Astrocyte (in vitro differentiated cells and primary cell): ENCODE results near the gene INSYN2A. TPM values are rescaled to one million over a fixed set of nuclear protein-coding genes. Genes with fewer than 3 reads are reported as not detected.

Source experiments
- DNase-seq: peaks from one replicate; pipeline ENCODE4 v3.0.0-alpha.2; 2010; ENCODE audit warnings: low read depth
- FAIRE-seq: peaks from 2 replicates; lab custom pipeline; 2011; peaks lifted over from hg19 to GRCh38; lab: Jason Lieb, UNC
- H2AFZ ChIP-seq: 2 replicates; pipeline ENCODE4 v1.6.0; 2012; ENCODE audit warnings: low read depth, low read length, inconsistent platforms
- H3K27ac ChIP-seq: 2 replicates; pipeline ENCODE4 v1.5.1; 2011; ENCODE audit warnings: low read depth, low read length, inconsistent platforms
- H3K27me3 ChIP-seq: 2 replicates; pipeline ENCODE4 v1.6.0; 2011; ENCODE audit warnings: low read length, inconsistent platforms; ENCODE audit not compliant: insufficient read depth
- H3K36me3 ChIP-seq: 2 replicates; pipeline ENCODE4 v1.5.1; 2011; ENCODE audit warnings: low read length, inconsistent platforms; ENCODE audit not compliant: insufficient read depth
- H3K4me1 ChIP-seq: 2 replicates; pipeline ENCODE4 v1.5.1; 2011; ENCODE audit warnings: low read length, inconsistent platforms; ENCODE audit not compliant: insufficient read depth
- H3K4me2 ChIP-seq: 2 replicates; pipeline ENCODE4 v1.6.0; 2012; ENCODE audit warnings: low read length, inconsistent platforms
- H3K4me3 ChIP-seq: 2 replicates; pipeline ENCODE4 v1.5.1; 2011; ENCODE audit warnings: low read depth, mild to moderate bottlenecking, low read length, inconsistent platforms; ENCODE audit not compliant: insufficient read depth
- H3K79me2 ChIP-seq: 2 replicates; pipeline ENCODE4 v1.6.0; 2012; ENCODE audit warnings: mild to moderate bottlenecking, low read length, inconsistent platforms; ENCODE audit not compliant: insufficient read depth
- H3K9ac ChIP-seq: 2 replicates; pipeline ENCODE4 v1.6.0; 2012; ENCODE audit warnings: mild to moderate bottlenecking, low read length, inconsistent platforms
- H3K9me3 ChIP-seq: 2 replicates; pipeline ENCODE4 v1.5.1; 2012; ENCODE audit warnings: low read depth, mild to moderate bottlenecking, low read length, inconsistent platforms; ENCODE audit not compliant: insufficient read depth
- H4K20me1 ChIP-seq: 2 replicates; pipeline ENCODE4 v1.6.0; 2012; ENCODE audit warnings: low read length, inconsistent platforms; ENCODE audit not compliant: insufficient read depth
- H3K27ac Mint-ChIP-seq: one replicate; pipeline ENCODE4 v1.8.0; 2021; ENCODE audit warnings: mild to moderate bottlenecking, mixed read lengths; ENCODE audit not compliant: unreplicated experiment
- H3K27me3 Mint-ChIP-seq: one replicate; pipeline ENCODE4 v1.8.0; 2021; ENCODE audit warnings: low read depth, mixed read lengths; ENCODE audit not compliant: unreplicated experiment
- H3K36me3 Mint-ChIP-seq: one replicate; pipeline ENCODE4 v1.8.0; 2021; ENCODE audit warnings: low read depth, mixed read lengths; ENCODE audit not compliant: unreplicated experiment
- H3K4me1 Mint-ChIP-seq: one replicate; pipeline ENCODE4 v1.8.0; 2021; ENCODE audit warnings: low read depth, mixed read lengths; ENCODE audit not compliant: unreplicated experiment
- H3K4me3 Mint-ChIP-seq: one replicate; pipeline ENCODE4 v1.8.0; 2021; ENCODE audit warnings: mild to moderate bottlenecking, moderate library complexity, mixed read lengths; ENCODE audit not compliant: unreplicated experiment
- H3K9me3 Mint-ChIP-seq: one replicate; pipeline ENCODE4 v1.8.0; 2021; ENCODE audit warnings: mild to moderate bottlenecking, mixed read lengths; ENCODE audit not compliant: unreplicated experiment
- EZH2 ChIP-seq: IDR thresholded peaks from 2 replicates; pipeline ENCODE4 v1.6.1; 2012; ENCODE audit warnings: mild to moderate bottlenecking, low read length, inconsistent platforms; ENCODE audit not compliant: insufficient read depth
- total RNA-seq: library from RNA; stranded (reverse); gene quantifications from 2 replicates; pipeline ENCODE4 v1.2.1, GENCODE V29; 2021
- TF ChIP-seq, protein P1 (sequence below): IDR thresholded peaks from 2 replicates; pipeline ENCODE4 v1.5.1; 2011; ENCODE audit warnings: low read depth, mild to moderate bottlenecking, inconsistent platforms, low read length, moderate library complexity; ENCODE audit not compliant: insufficient read depth

The INSYN2A gene
- total RNA-seq, 1 donor from 2014 or later, result 0.41 TPM

DNA sequence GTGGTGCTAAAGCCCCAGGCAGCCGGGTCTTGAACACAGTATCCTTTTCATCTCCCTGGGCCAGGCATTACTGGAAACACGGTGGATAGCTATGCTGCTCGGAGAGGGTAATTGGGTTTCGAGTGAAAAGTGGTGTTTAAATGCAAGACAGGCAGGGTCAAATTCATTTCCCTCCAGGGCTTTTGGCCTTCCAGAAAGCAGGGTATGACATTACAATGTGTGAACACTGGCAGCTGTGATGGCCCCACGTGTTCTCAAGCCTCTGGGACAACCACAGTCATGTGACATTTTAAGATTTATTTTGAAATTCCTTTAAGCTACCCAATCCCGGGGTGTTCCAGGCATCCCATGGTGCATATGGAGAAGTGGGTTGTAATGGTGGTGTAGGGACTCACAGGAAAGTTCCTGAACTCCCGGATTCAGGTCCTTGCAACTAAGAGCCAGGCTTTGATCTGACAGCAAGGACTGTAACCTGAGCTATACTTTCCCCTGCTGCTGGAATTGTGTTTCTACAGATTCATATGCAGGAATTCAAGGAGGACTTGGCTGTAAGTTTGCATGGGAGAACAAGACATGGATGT is 46.8 kb downstream of the INSYN2A start:
- DNase-seq (peak; percentile 63), FAIRE-seq (no peak)
- no peak overlapping the region for H3K4me3 ChIP-seq
- peak overlapping the region; percentile 75 for H3K4me2 ChIP-seq
- H3K36me3 Mint-ChIP-seq, result no peaks in the 10 kb centered on the region
- H3K79me2 ChIP-seq, result no peaks in the 10 kb centered on the region
- no peak overlapping the region for H3K4me3 Mint-ChIP-seq
- no peaks in the 10 kb centered on the region for H3K9me3 ChIP-seq
- peak overlapping the region; percentile 65 for H3K9ac ChIP-seq
- no peaks in the 10 kb centered on the region for H3K27me3 Mint-ChIP-seq
- TF ChIP-seq EZH2, result no peak
- TF ChIP-seq, protein P1, sequence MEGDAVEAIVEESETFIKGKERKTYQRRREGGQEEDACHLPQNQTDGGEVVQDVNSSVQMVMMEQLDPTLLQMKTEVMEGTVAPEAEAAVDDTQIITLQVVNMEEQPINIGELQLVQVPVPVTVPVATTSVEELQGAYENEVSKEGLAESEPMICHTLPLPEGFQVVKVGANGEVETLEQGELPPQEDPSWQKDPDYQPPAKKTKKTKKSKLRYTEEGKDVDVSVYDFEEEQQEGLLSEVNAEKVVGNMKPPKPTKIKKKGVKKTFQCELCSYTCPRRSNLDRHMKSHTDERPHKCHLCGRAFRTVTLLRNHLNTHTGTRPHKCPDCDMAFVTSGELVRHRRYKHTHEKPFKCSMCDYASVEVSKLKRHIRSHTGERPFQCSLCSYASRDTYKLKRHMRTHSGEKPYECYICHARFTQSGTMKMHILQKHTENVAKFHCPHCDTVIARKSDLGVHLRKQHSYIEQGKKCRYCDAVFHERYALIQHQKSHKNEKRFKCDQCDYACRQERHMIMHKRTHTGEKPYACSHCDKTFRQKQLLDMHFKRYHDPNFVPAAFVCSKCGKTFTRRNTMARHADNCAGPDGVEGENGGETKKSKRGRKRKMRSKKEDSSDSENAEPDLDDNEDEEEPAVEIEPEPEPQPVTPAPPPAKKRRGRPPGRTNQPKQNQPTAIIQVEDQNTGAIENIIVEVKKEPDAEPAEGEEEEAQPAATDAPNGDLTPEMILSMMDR, result no peak
- peaks cover 11% of the 10 kb centered on the region for H4K20me1 ChIP-seq
- H3K9me3 Mint-ChIP-seq, result no peaks in the 10 kb centered on the region
- peak overlapping the region; percentile 93 for H3K27ac ChIP-seq
- no peaks in the 10 kb centered on the region for H3K36me3 ChIP-seq
- peak overlapping the region; percentile 70 for H3K27ac Mint-ChIP-seq
- no peak overlapping the region for H2AFZ ChIP-seq
- H3K27me3 ChIP-seq, result no peaks in the 10 kb centered on the region
- H3K4me1 ChIP-seq, result peaks cover 62% of the 10 kb centered on the region
- peaks cover 74% of the 10 kb centered on the region for H3K4me1 Mint-ChIP-seq

- peak overlapping the region; percentile 93 for H3K27ac ChIP-seq
- Mint-ChIP-seq H3K4me3 (peak overlapping the region; percentile 27), H3K27me3 (no peaks in the 10 kb centered on the region), H3K36me3 (no peaks in the 10 kb centered on the region), H3K27ac (peak overlapping the region; percentile 70), H3K9me3 (no peaks in the 10 kb centered on the region), H3K4me1 (peaks cover 78% of the 10 kb centered on the region)
- no peaks in the 10 kb centered on the region for H3K27me3 ChIP-seq
- H3K9me3 ChIP-seq, result no peaks in the 10 kb centered on the region
- no peak for TF ChIP-seq EZH2
- TF ChIP-seq, protein P1, result no peak
- H3K4me2 ChIP-seq, result peak overlapping the region; percentile 75
- peaks cover 62% of the 10 kb centered on the region for H3K4me1 ChIP-seq
- peak overlapping the region; percentile 65 for H3K9ac ChIP-seq
- H2AFZ ChIP-seq, result no peak overlapping the region
- no peaks in the 10 kb centered on the region for H3K79me2 ChIP-seq
- FAIRE-seq (peak; percentile 98), DNase-seq (peak; percentile 92)
- no peaks in the 10 kb centered on the region for H3K36me3 ChIP-seq
- H4K20me1 ChIP-seq, result peaks cover 11% of the 10 kb centered on the region
- peak overlapping the region; percentile 5 for H3K4me3 ChIP-seq
These were observed 47.5 kb downstream of the INSYN2A start for GRCh38 chr10:127148933-127149220.
